ENCODE measurements around the gene ARID4A. TPM values are rescaled to one million over a fixed set of nuclear protein-coding genes. Genes with fewer than 3 reads are reported as not detected.

Gene ARID4A
- total and polyA plus RNA-seq, 11 donors, result 5.6 to 23.1 (median 15.5) TPM

GRCh38 chr14:58398895-58399294 lies 100.5 kb downstream of the ARID4A start:
- no peak overlapping the region for H3K4me3 ChIP-seq
- no peaks in the 10 kb centered on the region for H3K9me3 ChIP-seq
- H3K27ac ChIP-seq, result no peak overlapping the region
- DNase-seq, result no peak
- ATAC-seq, result no peak
- intact Hi-C loops (cut with DNase I), result no loop called here
- WGBS, 4 donors, result 86 to 95% (median 94%) methylated on average over 3 of the region's 3 CpGs
- H3K27me3 ChIP-seq, result no peaks in the 10 kb centered on the region
- H3K4me1 ChIP-seq, result peaks cover 0 to 13% (median 5%) of the 10 kb centered on the region in 12 donors
- H3K36me3 ChIP-seq, result no peaks in the 10 kb centered on the region
- TF ChIP-seq CTCF (IDR thresholded peaks at IDR 0.05) (no peak), POLR2A (IDR thresholded peaks at IDR 0.05) (no peak)

GRCh38 chr14:58401587-58401986 lies 103.2 kb downstream of the ARID4A start:
- TF ChIP-seq CTCF (IDR thresholded peaks at IDR 0.05), result no peak
- no peak for TF ChIP-seq POLR2A (IDR thresholded peaks at IDR 0.05)
- Histone ChIP-seq H3K27ac (no peak overlapping the region), H3K27me3 (no peaks in the 10 kb centered on the region), H3K4me3 (no peak overlapping the region), H3K36me3 (peaks cover 0 to 6% (median 0%) of the 10 kb centered on the region in 9 donors), H3K4me1 (peaks cover 0 to 3% (median 0%) of the 10 kb centered on the region in 12 donors), H3K9me3 (no peaks in the 10 kb centered on the region)
- WGBS, 4 donors, result 83 to 94% (median 90%) methylated on average over 3 of the region's 3 CpGs
- ATAC-seq (no peak), DNase-seq (no peak)
- intact Hi-C loops (cut with DNase I), result no loop called here

- no peak for DNase-seq
- Histone ChIP-seq H3K9me3 (no peaks in the 10 kb centered on the region), H3K27ac (no peak overlapping the region), H3K36me3 (peaks cover 0 to 68% (median 55%) of the 10 kb centered on the region in 9 donors), H3K4me1 (no peaks in the 10 kb centered on the region), H3K27me3 (no peaks in the 10 kb centered on the region), H3K4me3 (no peak overlapping the region)
- no peak for ATAC-seq
- TF ChIP-seq CTCF (IDR thresholded peaks at IDR 0.05), result no peak
- intact Hi-C loops (cut with DNase I), result no loop called here
- WGBS, 4 donors, result 88 to 93% (median 89%) methylated on average over 3 of the region's 3 CpGs
Measured at GRCh38 chr14:58408681-58409215, 110.4 kb downstream of the ARID4A start.

GRCh38 chr14:58414845-58415244 lies 116.5 kb downstream of the ARID4A start:
- H3K9me3 ChIP-seq, result no peaks in the 10 kb centered on the region
- intact Hi-C loops (cut with DNase I), result no loop called here
- no peak overlapping the region for H3K4me3 ChIP-seq
- DNase-seq (peak in 3 of 5 donors; percentile 17 to 34 (median 34)), ATAC-seq (peak; percentile 76 to 93 (median 84))
- 95 to 100% (median 97%) methylated on average over 1 of the region's 1 CpG for WGBS, 4 donors
- peaks cover 0 to 84% (median 62%) of the 10 kb centered on the region in 9 donors for H3K36me3 ChIP-seq
- H3K27me3 ChIP-seq, result no peaks in the 10 kb centered on the region
- H3K4me1 ChIP-seq, result peaks cover 0 to 12% (median 0%) of the 10 kb centered on the region in 12 donors
- H3K27ac ChIP-seq, result no peak overlapping the region
- TF ChIP-seq POLR2A (IDR thresholded peaks at IDR 0.05), result no peak
- TF ChIP-seq CTCF (IDR thresholded peaks at IDR 0.05), result peak in 1 of 12 donors; percentile 17

All from heart left ventricle (tissue), 16 donors.